ENCODE data around the gene MUC2.
A peak's percentile ranks its signal among the peaks of the same experiment; 100 is the strongest.

Gene MUC2

DNA sequence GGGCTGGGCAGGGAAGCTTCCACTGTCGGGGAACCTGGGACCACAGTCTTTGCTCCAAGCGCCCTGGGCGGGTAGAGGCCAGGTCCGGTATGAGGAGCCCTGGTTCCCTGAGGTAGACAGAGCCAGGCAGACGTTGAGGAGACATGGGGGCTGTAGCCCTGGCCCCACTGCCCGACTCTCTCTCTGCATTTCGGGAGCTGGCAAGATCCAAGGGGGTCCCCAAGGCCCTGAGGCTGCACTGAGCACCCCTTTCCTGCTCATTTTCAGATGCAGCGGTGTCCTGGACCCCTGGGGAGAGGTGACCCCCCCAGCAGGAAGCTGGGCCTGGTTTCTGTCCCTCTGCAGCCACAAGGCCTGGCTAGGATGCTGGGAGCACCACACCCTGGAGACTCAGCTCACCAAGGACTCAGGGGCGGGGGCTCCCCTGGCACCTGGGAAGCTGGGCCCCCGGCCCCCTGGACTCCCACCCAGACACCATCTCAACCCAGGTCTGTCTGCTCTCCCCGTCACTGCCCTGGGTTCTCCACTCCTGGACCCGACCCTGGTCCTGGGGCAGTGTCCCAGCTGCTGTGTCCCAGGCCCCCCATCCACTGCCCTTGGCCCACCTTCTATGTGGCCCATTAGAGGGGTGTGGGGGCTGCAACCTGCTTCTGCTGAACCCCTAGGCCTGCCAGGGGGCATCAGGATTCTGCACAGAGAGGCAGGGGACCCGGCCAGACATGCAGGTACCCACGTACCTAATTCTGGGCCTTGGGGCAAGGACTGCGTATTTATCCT, 23.1 kb upstream of the MUC2 start:
- no peak for DNase-seq (ENCODE audit: low read depth)

DNA sequence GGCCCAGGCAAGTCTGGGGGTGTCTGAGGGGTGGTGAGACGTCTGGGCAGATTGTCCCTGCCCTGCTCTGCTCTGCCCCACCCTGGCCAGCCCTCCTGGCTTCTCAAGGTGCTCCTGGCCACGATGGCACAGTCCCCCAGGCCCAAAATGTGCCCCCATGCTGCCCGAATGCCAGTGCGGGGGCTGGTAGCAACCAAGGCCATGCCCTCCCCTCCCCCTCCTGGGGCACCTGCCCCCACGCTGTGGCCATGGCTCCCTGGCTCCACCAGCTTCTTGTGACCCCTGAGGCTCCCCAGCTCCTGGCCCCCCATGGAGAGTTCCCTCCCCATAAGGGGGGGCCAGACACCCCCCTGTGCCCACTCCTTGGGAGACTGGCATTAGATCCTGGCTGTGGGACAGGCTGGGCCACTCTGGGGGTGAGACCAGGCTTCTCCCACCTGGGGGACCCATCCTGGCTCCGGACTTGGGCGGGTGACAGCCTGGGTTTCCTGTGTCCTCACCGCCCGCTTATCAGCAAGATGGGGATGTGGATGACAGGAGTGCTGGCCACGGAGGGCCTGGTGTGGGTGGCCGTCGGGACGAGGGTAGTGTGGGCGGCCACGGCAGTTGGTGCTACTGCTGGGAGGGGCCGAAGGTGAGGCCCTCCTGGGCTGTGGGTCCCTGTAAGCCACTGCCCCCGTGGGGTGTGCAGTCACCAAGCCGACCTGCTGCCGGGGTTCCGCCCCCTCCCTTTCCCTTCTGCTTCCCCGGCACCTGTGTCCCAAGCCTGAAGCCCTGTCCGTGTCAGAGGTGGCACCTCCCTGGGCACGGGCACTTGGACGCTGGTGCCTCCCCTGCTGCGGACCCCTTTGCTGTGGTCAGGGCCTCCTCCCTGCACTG, 22.3 kb upstream of the MUC2 start:
- no peak for DNase-seq (ENCODE audit: low read depth)

GRCh38 chr11:1053121-1053901, 21.4 kb upstream of the MUC2 start:
- no peak for DNase-seq (ENCODE audit: low read depth)

DNA sequence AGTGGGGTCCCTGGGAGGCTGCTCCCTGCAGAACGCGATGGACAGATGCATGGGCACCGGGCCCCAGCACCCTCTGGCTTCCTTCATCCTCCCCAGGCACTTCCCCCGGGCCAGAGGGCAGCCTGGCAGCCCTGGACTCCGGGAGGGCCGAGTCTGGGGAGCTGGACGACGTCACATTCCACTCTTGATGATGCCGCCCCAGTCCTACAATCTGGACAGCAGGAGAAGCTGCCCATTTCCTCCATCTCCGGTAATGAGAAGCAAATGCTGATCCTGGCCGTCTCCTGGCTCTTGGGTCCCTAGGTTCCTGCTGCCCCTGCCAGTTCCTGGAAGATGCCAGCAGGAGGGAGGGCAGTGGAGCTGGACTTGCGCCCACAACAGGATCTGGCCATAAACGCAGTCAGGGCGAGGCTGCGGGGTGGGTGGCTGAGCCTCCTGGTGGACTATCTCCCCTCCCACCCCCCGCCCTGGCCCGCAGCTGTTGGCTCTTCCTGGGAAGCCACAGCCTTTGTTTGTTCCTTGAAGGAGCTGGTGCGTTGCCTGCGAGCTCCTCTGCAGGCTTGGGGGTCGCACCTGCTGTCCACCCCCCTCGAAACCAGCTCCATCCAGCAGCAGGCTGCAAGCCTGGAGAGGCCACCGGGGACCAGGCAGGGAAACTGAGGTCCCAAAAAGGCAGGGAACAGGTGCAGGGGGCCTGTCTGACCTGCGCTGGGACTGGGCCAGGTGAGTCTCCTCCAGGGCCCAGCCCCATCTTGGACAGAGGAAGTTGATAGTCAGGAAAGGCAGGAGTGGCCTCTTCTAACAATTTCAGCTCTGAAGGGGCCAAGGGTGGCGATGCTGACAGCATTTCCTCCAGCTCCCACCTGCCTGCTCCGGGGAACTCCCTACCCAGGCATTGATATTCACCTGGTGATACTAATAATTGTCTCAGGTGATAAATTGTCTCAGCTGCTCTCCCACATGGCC, 20.2 kb upstream of the MUC2 start:
- DNase-seq (ENCODE audit: low read depth), result no peak

- no peak for DNase-seq (ENCODE audit: low read depth)
Observed at GRCh38 chr11:1055109-1055703, 19.5 kb upstream of the MUC2 start.

DNA sequence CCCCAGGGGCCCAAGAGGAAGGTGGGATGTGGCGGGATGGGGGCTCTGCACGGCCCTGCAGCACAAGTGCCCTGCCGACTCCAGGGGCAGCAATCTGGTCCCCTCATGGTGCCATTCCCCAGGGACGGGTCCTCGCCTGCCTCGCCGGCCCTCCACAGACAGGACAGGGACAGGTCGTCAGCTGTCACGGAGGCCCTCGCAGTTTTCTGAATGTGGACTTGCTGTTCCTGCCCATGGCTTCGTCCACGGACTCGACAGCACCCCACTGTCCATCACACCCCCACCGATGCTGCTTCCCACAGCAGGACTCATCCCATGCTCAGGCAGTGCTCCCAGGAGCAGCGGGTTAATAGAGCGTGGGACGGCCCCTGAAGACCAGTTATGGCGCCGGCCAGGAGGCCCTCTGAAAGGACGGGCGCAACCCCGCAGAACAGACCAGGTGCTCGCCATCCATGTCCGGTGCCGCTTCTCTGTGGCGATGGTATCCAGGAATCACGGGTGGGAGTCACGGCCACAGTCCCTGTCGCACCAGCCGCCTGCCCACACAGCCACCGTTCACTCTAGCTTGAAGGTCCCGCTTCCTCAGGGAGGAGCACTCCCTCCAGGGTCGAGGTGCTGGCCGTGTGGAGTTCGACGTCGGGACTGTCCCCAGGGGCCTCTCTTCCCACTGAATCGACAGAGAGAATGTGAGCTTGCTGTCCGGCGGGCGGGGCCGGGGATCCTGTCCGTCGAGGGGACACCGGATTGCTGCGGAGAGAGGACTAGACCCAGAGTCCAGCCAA, 18.5 kb upstream of the MUC2 start:
- DNase-seq (ENCODE audit: low read depth), result no peak

DNA sequence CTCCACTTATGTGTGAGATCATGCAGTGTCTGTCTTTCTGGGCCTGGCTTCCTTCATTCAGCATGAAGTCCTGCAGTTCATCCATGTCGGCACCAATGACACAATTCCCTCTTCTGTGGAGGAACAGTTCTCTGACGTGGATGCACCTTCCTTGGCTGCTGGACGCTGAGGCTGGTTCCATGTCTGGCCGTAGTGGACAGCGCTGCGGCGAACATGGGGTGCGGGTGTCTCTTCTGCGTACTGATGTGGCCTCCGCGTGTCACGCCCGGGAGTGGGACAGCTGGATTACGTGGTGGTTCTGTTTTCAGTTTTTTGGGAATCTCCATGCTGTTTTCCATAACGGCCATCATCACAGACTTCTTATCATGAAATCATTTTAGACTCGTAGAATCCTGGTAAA, 16.9 kb upstream of the MUC2 start:
- DNase-seq (ENCODE audit: low read depth), result no peak

- DNase-seq (ENCODE audit: low read depth), result no peak
Observed at GRCh38 chr11:1059759-1060158, 14.9 kb upstream of the MUC2 start.

DNA sequence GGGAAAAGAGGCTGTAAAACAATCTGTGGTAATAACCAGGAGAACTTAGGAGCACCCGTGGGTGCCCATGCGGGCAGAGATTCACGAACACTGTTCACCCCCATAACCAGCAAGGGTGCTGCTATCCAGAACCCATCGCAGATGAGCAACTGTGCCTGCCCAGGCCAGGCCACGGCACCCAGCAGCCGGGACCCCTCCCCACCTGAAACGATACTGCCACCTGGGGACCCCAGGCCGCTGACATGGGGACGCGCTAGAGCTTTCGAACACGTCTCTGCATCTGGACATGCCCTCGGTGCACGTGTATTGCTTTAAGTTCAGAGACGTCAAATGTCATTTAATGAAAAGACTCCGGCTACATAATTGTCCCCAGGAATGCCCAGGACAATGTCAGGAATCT, 14.3 kb upstream of the MUC2 start:
- DNase-seq (ENCODE audit: low read depth), result no peak

DNA sequence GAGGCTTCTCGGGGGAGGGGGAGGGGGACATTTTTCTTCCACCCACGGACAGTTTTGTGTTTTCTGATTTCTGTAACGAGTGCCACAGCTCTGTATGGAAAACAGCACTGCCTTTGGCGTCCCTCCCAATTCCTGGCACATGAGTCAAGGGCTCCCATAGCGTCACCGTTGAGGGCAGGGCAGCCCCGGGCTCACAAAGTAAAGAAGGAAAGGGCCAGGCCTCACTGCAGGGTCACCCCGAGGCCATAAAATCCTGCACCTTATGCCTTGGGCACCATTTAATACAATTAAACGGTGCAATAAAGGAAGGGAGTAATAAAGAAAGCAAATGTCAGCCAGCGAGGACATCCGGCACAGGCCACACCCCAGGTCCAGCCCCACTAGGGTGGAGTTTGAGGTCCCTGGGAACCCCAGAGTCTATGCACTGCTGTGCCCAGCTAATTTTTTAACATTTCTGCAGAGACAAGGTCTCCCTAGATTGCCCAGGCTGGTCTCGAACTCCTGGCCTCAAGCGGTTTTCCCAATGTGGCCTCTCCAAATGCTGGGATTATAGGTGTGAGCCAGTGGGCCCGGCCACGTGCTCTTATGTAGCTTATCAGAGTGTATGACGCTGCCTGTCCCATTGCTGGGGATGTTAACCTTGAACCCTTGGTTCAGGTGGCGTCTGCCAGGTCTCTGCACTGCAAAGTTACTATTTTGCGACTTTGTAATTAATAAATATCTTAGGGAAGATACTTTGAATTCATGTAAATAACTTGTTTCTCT, 13.6 kb upstream of the MUC2 start:
- DNase-seq (ENCODE audit: low read depth), result peak; percentile 58

- no peak for DNase-seq (ENCODE audit: low read depth)
Observed at GRCh38 chr11:1062075-1062820, 12.4 kb upstream of the MUC2 start.

- no peak for DNase-seq (ENCODE audit: low read depth)
Observed at GRCh38 chr11:1064167-1064566, 10.5 kb upstream of the MUC2 start.

- DNase-seq (ENCODE audit: low read depth), result no peak
Observed at GRCh38 chr11:1067812-1068496, 6.7 kb upstream of the MUC2 start.

- no peak for DNase-seq (ENCODE audit: low read depth)
Observed at GRCh38 chr11:1069740-1070139, 4.9 kb upstream of the MUC2 start.

GRCh38 chr11:1070594-1071462, 3.8 kb upstream of the MUC2 start:
- DNase-seq (ENCODE audit: low read depth), result no peak

GRCh38 chr11:1071571-1072115, 3.0 kb upstream of the MUC2 start:
- DNase-seq (ENCODE audit: low read depth), result no peak

Data from GM04503 (cell line).